NCI-H1105 treated with DMSO at 0.1 percent for 48 hours (cell line): ENCODE data around the gene CAMK2D.

Source experiments
- DNase-seq: peaks from one replicate; lab custom pipeline; 2025; lab: John Stamatoyannopoulos, UW

CAMK2D gene

GRCh38 chr4:113604955-113605354, 156.6 kb downstream of the CAMK2D start:
- DNase-seq = no peak

DNA sequence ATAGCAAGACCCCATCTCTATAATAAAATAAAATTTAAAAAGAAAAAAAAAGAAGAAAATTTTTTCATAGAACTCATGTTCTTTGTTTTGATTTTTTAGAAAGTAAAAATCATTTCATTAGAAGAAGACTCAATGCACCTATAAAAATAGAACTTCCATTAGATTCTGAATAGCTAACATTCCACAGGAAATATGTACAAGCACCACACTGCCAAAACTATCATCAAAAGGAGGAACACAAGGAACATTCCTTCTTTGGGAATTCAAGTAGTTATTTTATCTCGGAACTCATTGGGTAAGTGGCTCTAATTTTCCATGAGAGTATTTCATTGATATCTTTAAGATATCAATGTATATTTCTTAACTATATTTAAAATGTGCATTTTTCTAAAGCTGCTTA, 157.6 kb downstream of the CAMK2D start:
- DNase-seq = no peak

- DNase-seq = no peak
These were observed 158.8 kb downstream of the CAMK2D start for GRCh38 chr4:113602646-113603228.

GRCh38 chr4:113601636-113602035, 159.9 kb downstream of the CAMK2D start:
- no peak for DNase-seq

- DNase-seq = no peak
These were observed 165.1 kb downstream of the CAMK2D start for GRCh38 chr4:113596396-113596795.

GRCh38 chr4:113594231-113594556, 167.3 kb downstream of the CAMK2D start:
- no peak for DNase-seq

- no peak for DNase-seq
These were observed 167.9 kb downstream of the CAMK2D start for GRCh38 chr4:113593400-113594230.

DNA sequence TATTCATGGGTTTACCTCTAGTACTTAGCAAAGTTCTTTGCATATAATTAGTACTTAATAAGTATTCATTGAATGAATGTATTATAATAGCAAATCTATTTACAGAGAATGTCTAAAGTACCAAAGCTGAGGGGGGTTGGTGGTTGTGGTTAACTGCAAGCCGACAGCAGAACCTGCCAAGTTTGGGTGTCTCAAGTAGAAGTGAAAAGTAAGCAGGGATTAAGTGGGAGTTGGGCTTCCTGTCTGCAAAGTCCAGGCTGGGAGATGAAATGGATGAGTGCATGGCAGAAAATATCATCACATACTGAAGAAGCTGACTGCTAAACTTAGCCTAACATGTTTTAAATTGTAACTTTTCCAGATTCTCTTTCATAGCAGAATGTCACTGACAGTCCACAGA, 169.6 kb downstream of the CAMK2D start:
- DNase-seq = no peak

GRCh38 chr4:113588895-113589668, 172.5 kb downstream of the CAMK2D start:
- no peak for DNase-seq

DNA sequence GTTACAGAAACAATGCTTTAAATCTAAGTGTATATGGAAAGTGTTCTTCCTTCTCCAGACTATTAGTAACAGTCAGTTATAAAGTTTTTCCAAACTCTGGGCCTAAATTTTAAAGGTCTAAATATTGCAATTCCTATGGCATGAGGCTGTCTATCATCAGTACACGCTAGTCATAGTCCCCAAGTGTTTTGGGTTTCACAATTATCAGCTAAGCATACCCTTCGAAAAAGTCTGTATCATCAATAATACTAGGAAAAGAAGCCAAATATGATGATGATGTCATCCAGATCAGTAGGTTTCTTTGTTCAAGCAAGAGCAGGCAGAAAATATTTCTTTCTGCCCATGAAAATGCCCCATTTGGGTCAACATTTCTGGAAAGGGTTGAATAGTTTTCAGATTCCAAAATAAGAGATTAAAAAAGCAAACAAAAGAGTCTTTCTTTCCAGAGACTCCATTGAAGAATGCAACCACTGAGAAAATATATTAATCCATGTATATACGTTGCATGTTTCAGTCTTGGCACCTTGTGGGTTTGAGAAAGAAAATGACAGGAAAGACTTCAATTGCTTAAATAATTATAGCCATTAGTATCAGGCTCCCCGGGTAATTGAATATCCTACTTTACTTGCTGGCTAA, 173.8 kb downstream of the CAMK2D start:
- DNase-seq = no peak

- DNase-seq = no peak
These were observed 174.4 kb downstream of the CAMK2D start for GRCh38 chr4:113587156-113587555.

- no peak for DNase-seq
These were observed 175.5 kb downstream of the CAMK2D start for GRCh38 chr4:113586072-113586471.

DNA sequence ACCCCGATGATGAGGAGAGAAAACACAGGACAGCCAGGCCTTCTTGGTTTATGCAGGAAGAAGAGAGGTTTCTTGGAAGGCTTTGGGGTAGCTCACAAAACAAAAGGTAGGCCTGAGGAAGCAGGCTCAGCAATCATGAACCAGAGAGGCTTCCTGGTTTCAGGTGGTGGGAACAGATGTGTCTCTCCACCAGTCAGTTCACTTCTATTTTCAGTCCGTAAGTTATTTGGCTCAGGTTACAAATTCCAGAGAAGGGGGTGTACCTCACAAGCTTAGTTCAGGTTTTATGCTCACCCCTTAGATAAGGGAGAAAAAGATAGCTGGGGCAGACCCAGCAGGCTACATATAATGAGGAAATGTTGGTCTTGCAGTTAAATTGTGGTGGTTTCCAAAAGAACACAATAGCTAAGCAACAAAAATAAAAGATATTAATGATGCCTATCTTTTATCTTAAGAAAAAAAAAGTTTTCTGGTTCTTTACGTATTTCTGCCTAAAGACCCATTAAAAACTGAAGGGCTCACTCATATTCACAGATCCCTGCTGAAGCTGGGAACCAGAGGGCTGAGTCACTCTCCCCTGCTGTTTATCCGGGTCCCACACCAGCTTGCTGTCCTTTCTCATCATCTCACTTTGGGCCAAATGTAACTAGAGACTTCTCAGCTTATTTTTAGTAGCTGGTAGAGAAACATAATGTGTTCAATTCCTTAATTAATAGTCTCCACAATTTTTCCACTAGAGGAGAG, 177.0 kb downstream of the CAMK2D start:
- DNase-seq = no peak

DNA sequence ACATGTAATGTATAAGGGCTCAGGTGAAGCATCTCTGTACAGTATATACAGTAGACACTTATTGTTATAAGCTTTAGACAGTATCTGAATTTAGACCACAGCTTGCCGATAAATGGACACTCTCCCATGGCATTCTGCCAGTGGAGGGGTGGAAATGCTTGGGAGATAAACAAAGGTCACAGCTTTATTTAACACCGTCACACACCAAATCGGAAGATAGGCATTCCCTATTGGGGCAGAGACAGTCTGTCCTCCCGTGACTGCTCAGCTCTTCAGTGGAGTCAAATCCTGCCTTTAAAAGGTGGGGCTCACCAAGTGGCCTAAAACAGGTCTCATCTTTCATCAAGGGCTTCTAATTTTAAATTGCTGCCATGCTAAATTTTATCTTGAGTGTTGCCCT, 178.8 kb downstream of the CAMK2D start:
- DNase-seq = no peak

DNA sequence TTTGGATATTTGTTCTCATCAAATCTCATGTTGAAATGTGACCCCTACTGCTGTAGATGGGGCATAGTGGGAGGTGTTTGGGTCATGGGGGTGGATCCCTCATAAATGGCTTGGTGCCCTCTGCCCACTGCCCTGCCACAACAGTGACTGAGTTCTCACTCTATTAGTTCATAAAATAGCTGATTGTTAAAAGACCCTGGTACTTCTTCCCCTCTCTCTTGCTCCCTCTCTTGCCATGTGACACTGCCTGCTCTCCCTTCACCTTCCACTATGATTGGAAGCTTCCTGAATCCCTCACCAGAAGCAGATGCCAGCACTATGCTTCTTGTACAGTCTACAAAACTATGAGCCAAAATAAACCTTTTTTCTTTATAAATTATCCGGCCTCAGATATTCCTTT, 182.2 kb downstream of the CAMK2D start:
- no peak for DNase-seq

GRCh38 chr4:113576947-113577678, 184.4 kb downstream of the CAMK2D start:
- DNase-seq = no peak

DNA sequence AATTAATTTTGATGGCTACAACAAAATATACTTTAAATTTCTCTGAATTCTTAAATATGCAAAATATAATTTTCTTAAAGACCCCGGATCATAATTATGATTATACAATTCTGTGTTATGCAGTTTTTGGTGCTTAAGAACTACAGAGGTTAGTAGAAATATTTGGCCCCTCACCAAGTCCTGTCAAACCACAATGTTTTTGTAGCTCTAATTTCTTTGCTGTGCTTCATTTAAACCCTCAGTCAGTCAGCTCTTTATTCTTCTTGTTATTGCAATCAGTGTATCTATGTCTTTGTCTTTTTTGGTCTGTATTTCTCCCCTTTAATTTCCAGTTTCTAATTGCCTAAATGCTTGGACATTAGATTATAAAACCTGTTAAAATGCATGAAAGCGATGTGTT, 186.1 kb downstream of the CAMK2D start:
- DNase-seq = no peak

- no peak for DNase-seq
These were observed 186.9 kb downstream of the CAMK2D start for GRCh38 chr4:113574636-113575103.

GRCh38 chr4:113572620-113573019, 188.9 kb downstream of the CAMK2D start:
- DNase-seq = no peak

DNA sequence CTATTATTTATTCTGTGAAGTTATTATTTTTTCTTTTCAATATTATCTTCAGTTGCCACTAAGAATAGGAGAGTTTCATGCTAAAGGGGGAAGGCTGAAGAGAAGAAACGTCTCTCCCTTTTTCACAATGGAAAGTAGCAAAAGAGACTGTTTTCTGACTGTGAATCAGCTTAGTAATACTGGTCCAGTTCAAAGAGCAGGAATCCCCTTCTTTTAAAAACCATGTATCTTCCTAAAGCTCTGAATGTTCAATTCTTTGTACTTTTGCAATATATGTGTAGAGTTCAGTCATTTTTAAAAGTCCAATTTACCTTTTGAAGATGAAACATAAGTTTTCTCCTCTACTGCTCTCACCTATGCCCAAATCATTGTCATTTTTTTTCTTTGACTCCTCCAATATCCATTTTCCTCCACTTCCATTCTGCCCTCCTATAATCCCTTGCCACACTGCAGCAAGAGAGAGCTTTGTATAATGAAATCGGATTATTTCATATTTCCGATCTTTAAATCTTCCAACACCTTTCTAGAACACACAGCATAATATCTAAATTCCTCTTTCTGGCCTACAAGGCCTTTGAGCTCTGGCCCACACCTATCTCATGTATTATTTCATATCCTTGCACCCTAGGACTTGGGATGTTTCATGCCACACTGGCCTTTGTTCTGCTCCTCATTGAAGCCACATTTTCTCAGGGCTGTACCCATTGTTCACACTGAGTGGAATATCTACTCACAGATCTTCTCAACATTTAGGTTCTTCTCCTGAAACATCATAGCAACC, 195.3 kb downstream of the CAMK2D start:
- DNase-seq = no peak

DNA sequence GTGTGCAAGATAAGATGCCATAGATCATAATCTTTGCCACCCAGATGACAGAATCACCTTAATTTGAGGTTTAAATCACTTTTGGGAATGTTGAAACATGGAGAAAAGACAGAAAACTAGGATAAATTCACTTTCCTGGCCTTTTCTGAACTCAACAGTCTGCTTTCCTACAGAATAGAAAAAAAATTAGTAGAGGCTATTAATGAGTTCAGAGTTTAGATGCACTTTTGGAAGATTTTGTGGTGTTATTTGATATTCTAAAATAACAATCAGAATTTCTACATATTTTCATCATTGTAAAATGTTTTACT, 195.9 kb downstream of the CAMK2D start:
- DNase-seq = no peak
